ENCODE measurements around the gene CYBA. TPM values are rescaled to one million over a fixed set of nuclear protein-coding genes. Genes with fewer than 3 reads are reported as not detected.

The CYBA gene
- polyA plus RNA-seq, 3 donors: 1,168 to 2,376 (median 2,092) TPM

DNA sequence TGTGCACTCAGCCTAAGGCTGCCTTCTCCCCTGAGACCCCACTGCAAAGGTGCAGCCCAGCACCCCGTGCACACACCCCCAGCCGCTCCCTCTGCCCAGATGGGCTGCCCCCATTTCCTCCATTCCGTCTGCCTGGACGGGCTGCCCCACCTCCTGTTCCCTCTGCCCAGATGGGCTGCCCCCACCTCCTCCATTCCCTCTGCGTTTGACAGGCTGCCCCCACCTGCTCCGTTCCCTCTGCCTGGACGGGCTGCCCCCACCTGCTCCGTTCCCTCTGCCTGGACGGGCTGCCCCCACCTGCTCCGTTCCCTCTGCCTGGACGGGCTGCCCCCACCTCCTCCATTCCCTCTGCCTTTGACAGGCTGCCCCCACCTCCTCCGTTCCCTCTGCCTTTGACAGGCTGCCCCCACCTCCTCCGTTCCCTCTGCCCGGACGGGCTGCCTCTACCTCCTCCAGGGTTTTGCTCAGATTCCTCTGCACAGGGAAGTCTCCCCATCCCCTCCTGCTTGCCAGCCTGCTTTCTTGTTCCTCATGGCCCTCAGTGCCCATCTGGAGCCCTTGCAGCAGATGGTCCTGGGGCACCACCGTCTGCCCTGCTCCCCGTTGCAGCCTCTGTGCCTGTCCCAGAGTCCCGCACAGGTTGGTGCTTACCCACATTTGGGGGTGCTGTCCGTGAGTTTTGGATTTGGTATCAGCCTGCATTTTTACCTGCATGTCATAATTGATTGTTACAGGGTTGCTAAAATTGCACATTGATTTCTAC, 35.9 kb downstream of the CYBA start:
- no peak for DNase-seq
- Histone ChIP-seq H3K4me3 (replicated peaks in 1 of 3; ENCODE audit: low read depth in 2 of 3, low read length in 3 of 3) (no peak overlapping the region), H3K27me3 (ENCODE audit: control insufficient read depth in 2 of 2, insufficient read depth in 2 of 2, low read length in 2 of 2) (no peaks in the 10 kb centered on the region), H3K27ac (ENCODE audit: low read depth in 1 of 2, low read length in 2 of 2) (no peak overlapping the region), H3K79me2 (ENCODE audit: insufficient read depth, low read length) (peaks cover 26% of the 10 kb centered on the region), H4K20me1 (ENCODE audit: insufficient read depth, low read length) (peaks cover 89% of the 10 kb centered on the region), H3K9ac (ENCODE audit: insufficient read depth, low read length, poor library complexity, severe bottlenecking) (no peak overlapping the region), H3K36me3 (replicated peaks in 1 of 2; ENCODE audit: control insufficient read depth in 1 of 2, insufficient read depth in 2 of 2, low read length in 2 of 2) (peaks cover 86 to 96% of the 10 kb centered on the region in 2 donors), H2AFZ (ENCODE audit: insufficient read depth, low read depth, low read length, poor library complexity, severe bottlenecking) (no peak overlapping the region), H3K4me1 (ENCODE audit: control insufficient read depth in 1 of 2, insufficient read depth in 2 of 2, low read length in 2 of 2) (no peaks in the 10 kb centered on the region), H3K9me3 (replicated peaks in 1 of 2; ENCODE audit: control insufficient read depth in 1 of 2, insufficient read depth in 1 of 2, low read length in 2 of 2) (no peaks in the 10 kb centered on the region), H3K4me2 (replicated peaks; ENCODE audit: extremely low read depth, low read length, poor library complexity, severe bottlenecking) (no peak overlapping the region)
- Mint-ChIP-seq H3K36me3 (peaks cover 77 to 89% of the 10 kb centered on the region in 2 donors), H3K4me1 (no peaks in the 10 kb centered on the region), H3K4me3 (no peak overlapping the region), H3K9me3 (no peaks in the 10 kb centered on the region), H3K27me3 (ENCODE audit: low read depth in 3 of 3) (no peaks in the 10 kb centered on the region), H3K27ac (peak overlapping the region in 2 of 7 donors; percentile 27 to 76)
- TF ChIP-seq CTCF (IDR thresholded peaks at IDR 0.05): no peak
- WGBS (ENCODE audit: insufficient coverage): 95% methylated on average over 13 of the region's 19 CpGs
- intact Hi-C loops (cut with micrococcal nuclease): no loop called here

DNA sequence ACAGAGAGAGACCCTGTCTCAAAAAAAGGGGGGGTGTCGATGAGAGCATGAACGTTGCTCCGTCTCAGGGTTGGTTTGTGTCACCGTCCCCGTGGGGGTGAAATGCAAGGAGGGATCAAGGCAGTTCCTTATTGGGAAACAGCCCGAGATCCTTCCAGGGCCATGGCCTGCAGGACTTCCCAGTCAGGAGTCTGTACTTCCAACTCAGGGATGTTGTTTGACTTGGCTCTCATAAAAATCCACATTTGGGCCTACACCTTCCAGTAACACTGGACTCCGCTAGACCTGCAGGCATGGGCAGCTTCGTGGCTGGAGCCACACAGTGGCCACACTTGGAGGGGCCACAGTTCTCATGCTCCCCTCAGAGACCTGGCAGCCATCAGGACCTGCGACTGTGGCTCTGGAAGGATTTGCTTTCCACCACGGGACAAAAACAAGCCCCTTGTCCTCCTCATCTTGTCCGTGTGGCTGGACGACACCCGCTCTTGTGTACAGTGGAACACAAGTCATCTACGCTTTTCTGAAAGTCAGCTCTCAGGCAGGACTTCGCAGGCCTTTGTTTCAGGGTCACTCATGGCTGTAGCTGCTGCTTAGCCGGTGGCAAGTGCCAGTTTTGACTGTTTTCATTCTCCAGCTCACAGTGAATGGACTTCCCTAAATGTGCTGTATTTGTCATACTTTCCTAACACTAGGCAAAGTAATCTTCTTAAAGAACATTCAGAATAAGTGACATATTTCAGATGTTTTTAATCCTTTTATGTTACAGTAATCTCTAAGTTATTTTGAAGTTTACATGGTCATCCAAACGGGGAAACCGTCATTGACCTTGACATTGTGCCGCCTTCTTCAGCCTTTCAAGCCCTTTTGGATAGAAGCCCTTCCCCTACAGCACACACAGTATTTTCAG, 36.7 kb downstream of the CYBA start:
- Histone ChIP-seq H3K4me1 (ENCODE audit: control insufficient read depth in 1 of 2, insufficient read depth in 2 of 2, low read length in 2 of 2) (no peaks in the 10 kb centered on the region), H3K4me2 (replicated peaks; ENCODE audit: extremely low read depth, low read length, poor library complexity, severe bottlenecking) (no peak overlapping the region), H3K36me3 (replicated peaks in 1 of 2; ENCODE audit: control insufficient read depth in 1 of 2, insufficient read depth in 2 of 2, low read length in 2 of 2) (peaks cover 86 to 96% of the 10 kb centered on the region in 2 donors), H2AFZ (ENCODE audit: insufficient read depth, low read depth, low read length, poor library complexity, severe bottlenecking) (no peak overlapping the region), H3K9me3 (replicated peaks in 1 of 2; ENCODE audit: control insufficient read depth in 1 of 2, insufficient read depth in 1 of 2, low read length in 2 of 2) (no peaks in the 10 kb centered on the region), H3K9ac (ENCODE audit: insufficient read depth, low read length, poor library complexity, severe bottlenecking) (no peak overlapping the region), H3K27ac (ENCODE audit: low read depth in 1 of 2, low read length in 2 of 2) (no peak overlapping the region), H3K79me2 (ENCODE audit: insufficient read depth, low read length) (peaks cover 22% of the 10 kb centered on the region), H3K27me3 (ENCODE audit: control insufficient read depth in 2 of 2, insufficient read depth in 2 of 2, low read length in 2 of 2) (no peaks in the 10 kb centered on the region), H4K20me1 (ENCODE audit: insufficient read depth, low read length) (peaks cover 83% of the 10 kb centered on the region), H3K4me3 (replicated peaks in 1 of 3; ENCODE audit: low read depth in 2 of 3, low read length in 3 of 3) (no peak overlapping the region)
- no peaks in the 10 kb centered on the region for H3K4me1 Mint-ChIP-seq
- no peak overlapping the region for H3K4me3 Mint-ChIP-seq
- H3K9me3 Mint-ChIP-seq: no peaks in the 10 kb centered on the region
- H3K27ac Mint-ChIP-seq: peak overlapping the region in 3 of 7 donors; percentile 12 to 76 (median 27)
- intact Hi-C loops (cut with micrococcal nuclease): no loop called here
- H3K27me3 Mint-ChIP-seq (ENCODE audit: low read depth in 3 of 3): no peaks in the 10 kb centered on the region
- DNase-seq: no peak
- TF ChIP-seq CTCF (IDR thresholded peaks at IDR 0.05): no peak
- 94% methylated on average over 17 of the region's 19 CpGs for whole genome bisulfite sequencing (ENCODE audit: insufficient coverage)
- H3K36me3 Mint-ChIP-seq: peaks cover 73 to 93% of the 10 kb centered on the region in 2 donors

Measured in CD14-positive monocyte (primary cell).